ENCODE results near the gene CFAP221.

The CFAP221 gene

GRCh38 chr2:119584469-119584868 is 40.2 kb downstream of the CFAP221 start:
- H3F3A ChIP-seq (ENCODE audit: low read depth) = no peaks in the 10 kb centered on the region
- H3K9me3 ChIP-seq (ENCODE audit: insufficient read depth, low read depth, low read length) = no peaks in the 10 kb centered on the region
- H3K79me2 ChIP-seq (ENCODE audit: insufficient read depth, low read length) = no peaks in the 10 kb centered on the region

GRCh38 chr2:119586085-119586484 is 41.8 kb downstream of the CFAP221 start:
- Histone ChIP-seq H3F3A (ENCODE audit: low read depth) (no peaks in the 10 kb centered on the region), H3K79me2 (ENCODE audit: insufficient read depth, low read length) (no peaks in the 10 kb centered on the region), H3K4me1 (ENCODE audit: insufficient read depth, low read length, poor library complexity, severe bottlenecking) (no peaks in the 10 kb centered on the region), H3K27me3 (ENCODE audit: insufficient read depth, low read length, poor library complexity, severe bottlenecking) (no peaks in the 10 kb centered on the region), H3K36me3 (ENCODE audit: insufficient read depth, low read length) (no peaks in the 10 kb centered on the region), H3K9me3 (ENCODE audit: insufficient read depth, low read depth, low read length) (no peaks in the 10 kb centered on the region), H2AFZ (ENCODE audit: low read length) (no peak overlapping the region), H3K9me2 (replicated peaks; ENCODE audit: low read depth, low read length) (no peaks in the 10 kb centered on the region), H3K4me2 (ENCODE audit: low read depth, low read length, poor library complexity, severe bottlenecking) (no peak overlapping the region), H3K4me3 (ENCODE audit: low read length, poor library complexity, severe bottlenecking) (no peak overlapping the region), H4K20me1 (ENCODE audit: insufficient read depth, low read length, poor library complexity, severe bottlenecking) (no peaks in the 10 kb centered on the region), H3K9ac (ENCODE audit: low read depth, low read length, poor library complexity, severe bottlenecking) (no peak overlapping the region)
- TF ChIP-seq, protein P1, sequence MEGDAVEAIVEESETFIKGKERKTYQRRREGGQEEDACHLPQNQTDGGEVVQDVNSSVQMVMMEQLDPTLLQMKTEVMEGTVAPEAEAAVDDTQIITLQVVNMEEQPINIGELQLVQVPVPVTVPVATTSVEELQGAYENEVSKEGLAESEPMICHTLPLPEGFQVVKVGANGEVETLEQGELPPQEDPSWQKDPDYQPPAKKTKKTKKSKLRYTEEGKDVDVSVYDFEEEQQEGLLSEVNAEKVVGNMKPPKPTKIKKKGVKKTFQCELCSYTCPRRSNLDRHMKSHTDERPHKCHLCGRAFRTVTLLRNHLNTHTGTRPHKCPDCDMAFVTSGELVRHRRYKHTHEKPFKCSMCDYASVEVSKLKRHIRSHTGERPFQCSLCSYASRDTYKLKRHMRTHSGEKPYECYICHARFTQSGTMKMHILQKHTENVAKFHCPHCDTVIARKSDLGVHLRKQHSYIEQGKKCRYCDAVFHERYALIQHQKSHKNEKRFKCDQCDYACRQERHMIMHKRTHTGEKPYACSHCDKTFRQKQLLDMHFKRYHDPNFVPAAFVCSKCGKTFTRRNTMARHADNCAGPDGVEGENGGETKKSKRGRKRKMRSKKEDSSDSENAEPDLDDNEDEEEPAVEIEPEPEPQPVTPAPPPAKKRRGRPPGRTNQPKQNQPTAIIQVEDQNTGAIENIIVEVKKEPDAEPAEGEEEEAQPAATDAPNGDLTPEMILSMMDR (conservative IDR thresholded peaks at IDR 0.05; ENCODE audit: low read length) = no peak
- TF ChIP-seq EZH2phosphoT487 (IDR thresholded peaks at IDR 0.05; ENCODE audit: borderline replicate concordance) = no peak

More at GRCh38 chr2:119584469-119584868, 40.2 kb downstream of the CFAP221 start:
- TF ChIP-seq, protein P1 (conservative IDR thresholded peaks at IDR 0.05; ENCODE audit: low read length) = no peak
- no peak for TF ChIP-seq EZH2phosphoT487 (IDR thresholded peaks at IDR 0.05; ENCODE audit: borderline replicate concordance)
- H3K4me3 ChIP-seq (ENCODE audit: low read length, poor library complexity, severe bottlenecking) = no peak overlapping the region
- no peak overlapping the region for H3K4me2 ChIP-seq (ENCODE audit: low read depth, low read length, poor library complexity, severe bottlenecking)
- H2AFZ ChIP-seq (ENCODE audit: low read length) = no peak overlapping the region
- H3K27me3 ChIP-seq (ENCODE audit: insufficient read depth, low read length, poor library complexity, severe bottlenecking) = no peaks in the 10 kb centered on the region
- H3K9ac ChIP-seq (ENCODE audit: low read depth, low read length, poor library complexity, severe bottlenecking) = no peak overlapping the region
- no peaks in the 10 kb centered on the region for H3K9me2 ChIP-seq (replicated peaks; ENCODE audit: low read depth, low read length)
- no peaks in the 10 kb centered on the region for H3K36me3 ChIP-seq (ENCODE audit: insufficient read depth, low read length)
- H4K20me1 ChIP-seq (ENCODE audit: insufficient read depth, low read length, poor library complexity, severe bottlenecking) = no peaks in the 10 kb centered on the region
- no peaks in the 10 kb centered on the region for H3K4me1 ChIP-seq (ENCODE audit: insufficient read depth, low read length, poor library complexity, severe bottlenecking)

DNA sequence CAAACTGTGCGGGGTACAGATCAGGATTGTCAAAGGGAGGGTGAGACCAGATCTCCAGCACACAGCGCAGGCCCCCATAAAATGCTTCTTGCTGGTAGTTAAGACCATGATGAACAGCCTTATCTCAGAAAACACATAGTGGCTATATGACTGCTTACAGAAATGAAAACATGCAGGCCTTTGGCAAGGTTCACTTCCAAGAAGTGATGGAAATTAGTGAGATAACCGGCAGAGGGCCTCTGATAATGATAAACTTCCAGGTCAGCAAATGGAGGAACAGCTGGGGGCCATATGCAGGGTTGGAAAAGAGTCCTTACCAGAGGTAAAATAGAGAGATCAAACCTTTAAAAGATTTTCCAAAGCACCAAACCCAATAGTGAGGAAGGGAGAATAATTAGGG is 46.6 kb downstream of the CFAP221 start:
- H3K79me2 ChIP-seq (ENCODE audit: insufficient read depth, low read length) = no peaks in the 10 kb centered on the region
- no peaks in the 10 kb centered on the region for H3K9me2 ChIP-seq (replicated peaks; ENCODE audit: low read depth, low read length)
- H3K4me1 ChIP-seq (ENCODE audit: insufficient read depth, low read length, poor library complexity, severe bottlenecking) = no peaks in the 10 kb centered on the region
- H3F3A ChIP-seq (ENCODE audit: low read depth) = no peaks in the 10 kb centered on the region
- TF ChIP-seq, protein P1 (conservative IDR thresholded peaks at IDR 0.05; ENCODE audit: low read length) = no peak
- no peak for TF ChIP-seq EZH2phosphoT487 (IDR thresholded peaks at IDR 0.05; ENCODE audit: borderline replicate concordance)
- no peaks in the 10 kb centered on the region for H4K20me1 ChIP-seq (ENCODE audit: insufficient read depth, low read length, poor library complexity, severe bottlenecking)
- no peaks in the 10 kb centered on the region for H3K9me3 ChIP-seq (ENCODE audit: insufficient read depth, low read depth, low read length)
- no peak overlapping the region for H3K9ac ChIP-seq (ENCODE audit: low read depth, low read length, poor library complexity, severe bottlenecking)
- H3K36me3 ChIP-seq (ENCODE audit: insufficient read depth, low read length) = no peaks in the 10 kb centered on the region
- H2AFZ ChIP-seq (ENCODE audit: low read length) = no peak overlapping the region
- no peak overlapping the region for H3K4me3 ChIP-seq (ENCODE audit: low read length, poor library complexity, severe bottlenecking)
- H3K27me3 ChIP-seq (ENCODE audit: insufficient read depth, low read length, poor library complexity, severe bottlenecking) = no peaks in the 10 kb centered on the region
- no peak overlapping the region for H3K4me2 ChIP-seq (ENCODE audit: low read depth, low read length, poor library complexity, severe bottlenecking)
